Endodermal cell (in vitro differentiated cells): ENCODE results near the gene RABGAP1L. TPM values are rescaled to one million over a fixed set of nuclear protein-coding genes. Genes with fewer than 3 reads are reported as not detected.

Experiments used
- DNase-seq: peaks from one replicate; pipeline ENCODE4 v3.0.0-alpha.2; 2017
- H3K27ac ChIP-seq: 2 replicates; pipeline ENCODE4 v1.5.1; 2013; ENCODE audit warnings: mild to moderate bottlenecking, low read depth, low read length, moderate library complexity
- H3K27me3 ChIP-seq: 2 replicates; pipeline ENCODE4 v1.6.1; 2013; ENCODE audit warnings: mild to moderate bottlenecking, low read length, moderate library complexity; ENCODE audit not compliant: insufficient read depth, control insufficient read depth, poor library complexity, severe bottlenecking
- H3K36me3 ChIP-seq: 2 replicates; pipeline ENCODE4 v1.7.0; 2013; ENCODE audit warnings: mild to moderate bottlenecking, low read length, moderate library complexity; ENCODE audit not compliant: control insufficient read depth, insufficient read depth
- H3K4me1 ChIP-seq: one replicate; pipeline ENCODE4 v1.7.0; 2013; ENCODE audit warnings: low read length; ENCODE audit not compliant: control insufficient read depth, insufficient read depth
- H3K4me3 ChIP-seq: 2 replicates; pipeline ENCODE4 v1.5.1; 2013; ENCODE audit warnings: mild to moderate bottlenecking, low read length, moderate library complexity
- H3K9ac ChIP-seq: 2 replicates; pipeline ENCODE4 v1.6.1; 2013; ENCODE audit warnings: mild to moderate bottlenecking, low read length, moderate library complexity; ENCODE audit not compliant: poor library complexity, severe bottlenecking; ENCODE audit errors: extremely low read depth
- H3K9me3 ChIP-seq: 2 replicates; pipeline ENCODE4 v1.6.1; 2013; ENCODE audit warnings: mild to moderate bottlenecking, low read length, moderate library complexity; ENCODE audit not compliant: control insufficient read depth
- H3K27ac Mint-ChIP-seq: 2 replicates; pipeline ENCODE4 v1.8.0; 2020; ENCODE audit warnings: mixed read lengths
- H3K27me3 Mint-ChIP-seq: 2 replicates; pipeline ENCODE4 v1.8.0; 2021; ENCODE audit warnings: mild to moderate bottlenecking, mixed read lengths; ENCODE audit not compliant: insufficient read depth
- H3K36me3 Mint-ChIP-seq: 2 replicates; pipeline ENCODE4 v1.8.0; 2020; ENCODE audit warnings: low read depth, mixed read lengths
- H3K4me1 Mint-ChIP-seq: 2 replicates; pipeline ENCODE4 v1.8.0; 2020; ENCODE audit warnings: mixed read lengths
- H3K4me3 Mint-ChIP-seq: 2 replicates; pipeline ENCODE4 v1.8.0; 2020; ENCODE audit warnings: mild to moderate bottlenecking, moderate library complexity, mixed read lengths
- H3K9me3 Mint-ChIP-seq: 2 replicates; pipeline ENCODE4 v1.8.0; 2020; ENCODE audit warnings: mild to moderate bottlenecking, mixed read lengths
- CTCF ChIP-seq: fragments of 200-600 bp; sonication (generic); conservative IDR thresholded peaks from 2 replicates; pipeline ENCODE4 v1.5.0; 2021; ENCODE audit warnings: antibody characterized with exemption, mild to moderate bottlenecking
- WGBS, 2 experiments: methylation state at CpG; one replicate each; pipeline versions ENCODE4 v1.1.5 to v1.1.7; 2013; ENCODE audit warnings: missing lambda C conversion rate in 2 of 2, mixed read lengths in 1 of 2; ENCODE audit not compliant: insufficient coverage in 1 of 2, insufficient read length in 1 of 2; 5-methylcytosine and 5-hydroxymethylcytosine counted together
- total RNA-seq, 2 donors: library from RNA; stranded (reverse); fragmentation: NEBNext Ultra II Directional in 1 of 2; extraction: Animal tissue kit (Norgen Biotek cat#: 25700) in 1 of 2; gene quantifications; 2 replicates in 1 of 2; 3 replicates in 1 of 2; pipeline ENCODE4 v1.2.1, GENCODE V29; 2021

RABGAP1L gene
- total RNA-seq, 2 donors from 2014 or later: 32.5 to 36.9 TPM

- H3K9me3 ChIP-seq: no peaks in the 10 kb centered on the region
- 11 to 28% methylated on average over 13 to 19 of the region's 19 CpGs for WGBS, 2 experiments
- no peak overlapping the region for H3K27ac Mint-ChIP-seq
- peak; percentile 63 for DNase-seq
- peak overlapping the region; percentile 97 for H3K9ac ChIP-seq
- peak; percentile 97 for TF ChIP-seq CTCF
- peak overlapping the region; percentile 89 for H3K4me3 ChIP-seq
- H3K27me3 ChIP-seq: no peaks in the 10 kb centered on the region
- peaks cover 26% of the 10 kb centered on the region for H3K4me1 Mint-ChIP-seq
- H3K27me3 Mint-ChIP-seq: no peaks in the 10 kb centered on the region
- no peaks in the 10 kb centered on the region for H3K4me1 ChIP-seq
- no peak overlapping the region for H3K4me3 Mint-ChIP-seq
- H3K36me3 Mint-ChIP-seq: peaks cover 5% of the 10 kb centered on the region
- H3K36me3 ChIP-seq: peaks cover 5% of the 10 kb centered on the region
- no peaks in the 10 kb centered on the region for H3K9me3 Mint-ChIP-seq
- peak overlapping the region; percentile 99 for H3K27ac ChIP-seq
These were observed 839.4 kb downstream of the RABGAP1L start for GRCh38 chr1:174998569-174999215.

GRCh38 chr1:174999216-174999935, 840.1 kb downstream of the RABGAP1L start:
- no peak for TF ChIP-seq CTCF

GRCh38 chr1:174999936-175000696, 840.8 kb downstream of the RABGAP1L start, which contains the start of gene CACYBP:
Gene CACYBP, plus strand, starts transcription at chr1:174999947. Its CDS starts 234 bp downstream, at chr1:175000181.
- WGBS, 2 experiments: 0% methylated on average over 16 to 71 of the region's 71 CpGs
- no peaks in the 10 kb centered on the region for H3K27me3 ChIP-seq
- TF ChIP-seq CTCF: no peak

More at GRCh38 chr1:174999216-174999935, 840.1 kb downstream of the RABGAP1L start:
- no peak overlapping the region for H3K4me3 Mint-ChIP-seq
- H3K9me3 ChIP-seq: no peaks in the 10 kb centered on the region
- H3K9me3 Mint-ChIP-seq: no peaks in the 10 kb centered on the region
- peak overlapping the region; percentile 89 for H3K4me3 ChIP-seq
- no peak overlapping the region for H3K27ac Mint-ChIP-seq
- H3K27me3 ChIP-seq: no peaks in the 10 kb centered on the region
- no peaks in the 10 kb centered on the region for H3K27me3 Mint-ChIP-seq
- H3K9ac ChIP-seq: peak overlapping the region; percentile 97
- no peaks in the 10 kb centered on the region for H3K4me1 ChIP-seq
- H3K27ac ChIP-seq: peak overlapping the region; percentile 99
- H3K4me1 Mint-ChIP-seq: peaks cover 26% of the 10 kb centered on the region
- peaks cover 5% of the 10 kb centered on the region for H3K36me3 Mint-ChIP-seq
- H3K36me3 ChIP-seq: peaks cover 8% of the 10 kb centered on the region
- 0% methylated on average over 38 to 58 of the region's 58 CpGs for WGBS, 2 experiments
- peak; percentile 99 for DNase-seq

More at GRCh38 chr1:174999936-175000696, 840.8 kb downstream of the RABGAP1L start, which contains the start of gene CACYBP:
- Mint-ChIP-seq H3K4me3 (no peak within 1 kb of the TSS), H3K27me3 (no peaks in the 10 kb centered on the region), H3K36me3 (peaks cover 6% of the 10 kb centered on the region), H3K27ac (peak within 1 kb of the TSS; percentile 96), H3K4me1 (peaks cover 26% of the 10 kb centered on the region), H3K9me3 (no peaks in the 10 kb centered on the region)
- H3K9me3 ChIP-seq: no peaks in the 10 kb centered on the region
- H3K4me3 ChIP-seq: peak within 1 kb of the TSS; percentile 95
- H3K36me3 ChIP-seq: peaks cover 14% of the 10 kb centered on the region
- peak within 1 kb of the TSS; percentile 97 for H3K9ac ChIP-seq
- H3K27ac ChIP-seq: peak within 1 kb of the TSS; percentile 99
- no peak for DNase-seq
- no peaks in the 10 kb centered on the region for H3K4me1 ChIP-seq
